Subcutaneous abdominal adipose tissue (tissue), 5 donors: Measurements from ENCODE around the gene MAEA.
"Not testable (repeated sequence)": the region's sequence is repeated elsewhere in the genome, so short reads cannot be mapped to it uniquely, and the experiment has no call there.

Source experiments
- H3K27ac ChIP-seq: one replicate; pipeline ENCODE4 v1.7.0; 2013; ENCODE audit warnings: low read depth, mild to moderate bottlenecking, inconsistent platforms, low read length, moderate library complexity
- H3K27me3 ChIP-seq, 5 donors: one replicate each; pipeline ENCODE4 v1.7.0; 2013; ENCODE audit warnings: low read length in 5 of 5, inconsistent platforms in 1 of 5; ENCODE audit not compliant: control insufficient read depth in 5 of 5, insufficient read depth in 4 of 5
- H3K36me3 ChIP-seq, 5 donors: one replicate each; pipeline ENCODE4 v1.7.0; 2013; ENCODE audit warnings: low read length in 5 of 5; ENCODE audit not compliant: control insufficient read depth in 5 of 5, insufficient read depth in 5 of 5
- H3K4me1 ChIP-seq, 5 donors: one replicate each; pipeline ENCODE4 v1.7.0; 2013; ENCODE audit warnings: low read length in 5 of 5, mild to moderate bottlenecking in 3 of 5, moderate library complexity in 1 of 5; ENCODE audit not compliant: control insufficient read depth in 5 of 5, insufficient read depth in 5 of 5
- H3K4me3 ChIP-seq, 5 donors: one replicate each; pipeline ENCODE4 v1.7.0; 2013; ENCODE audit warnings: low read length in 5 of 5, low read depth in 1 of 5
- H3K9ac ChIP-seq, 5 donors: one replicate each; pipeline ENCODE4 v1.7.0; 2013; ENCODE audit warnings: low read length in 5 of 5, mild to moderate bottlenecking in 4 of 5, moderate library complexity in 3 of 5
- H3K9me3 ChIP-seq, 5 donors: one replicate each; pipeline ENCODE4 v1.7.0; 2013; ENCODE audit warnings: low read length in 5 of 5; ENCODE audit not compliant: control insufficient read depth in 5 of 5
- donor health status: healthy.
- donor health status: healthy.
- donor health status: healthy.
- donor health status: healthy.
- donor health status: healthy.

Gene MAEA

GRCh38 chr4:1371176-1372165 is 81.8 kb downstream of the MAEA start:
- peaks cover 0 to 90% (median 73%) of the 10 kb centered on the region in 5 donors for H3K36me3 ChIP-seq
- no peak overlapping the region for H3K4me3 ChIP-seq
- peaks cover 0 to 4% (median 0%) of the 10 kb centered on the region in 5 donors for H3K4me1 ChIP-seq
- no peaks in the 10 kb centered on the region for H3K9me3 ChIP-seq
- no peak overlapping the region for H3K27ac ChIP-seq
- H3K9ac ChIP-seq, result no peak overlapping the region
- no peaks in the 10 kb centered on the region for H3K27me3 ChIP-seq

GRCh38 chr4:1372576-1372975 is 82.9 kb downstream of the MAEA start:
- H3K9ac ChIP-seq, H3K4me3 ChIP-seq, H3K9me3 ChIP-seq, H3K27ac ChIP-seq, H3K27me3 ChIP-seq, H3K4me1 ChIP-seq: not testable (repeated sequence)
- H3K36me3 ChIP-seq, result peaks cover 0 to 90% (median 71%) of the 10 kb centered on the region in 5 donors

- Histone ChIP-seq H3K4me3 (no peak overlapping the region), H3K36me3 (peaks cover 0 to 85% (median 61%) of the 10 kb centered on the region in 5 donors), H3K9ac (no peak overlapping the region), H3K27ac (no peak overlapping the region), H3K4me1 (peaks cover 0 to 4% (median 0%) of the 10 kb centered on the region in 5 donors), H3K9me3 (no peaks in the 10 kb centered on the region), H3K27me3 (no peaks in the 10 kb centered on the region)
Observed at GRCh38 chr4:1373892-1374705, 84.4 kb downstream of the MAEA start.

DNA sequence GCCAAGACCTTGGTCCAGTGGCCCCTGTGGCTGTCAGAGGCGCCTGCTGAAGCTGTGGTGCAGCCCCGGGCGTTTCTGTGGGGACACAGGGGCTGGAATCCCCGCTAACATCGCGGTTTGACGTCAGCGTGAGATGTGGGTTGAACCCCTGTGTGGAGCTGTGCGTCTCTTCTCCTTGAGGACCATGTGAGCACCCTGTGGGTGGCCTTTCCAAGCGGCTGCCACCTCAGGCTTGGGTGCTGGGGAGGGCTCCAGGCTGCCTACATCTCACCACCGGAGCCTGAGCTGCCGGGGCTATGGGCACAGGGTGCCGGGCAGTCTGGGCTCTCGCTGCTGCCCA is 85.0 kb downstream of the MAEA start:
- no peak overlapping the region for H3K27ac ChIP-seq
- peaks cover 0 to 91% (median 66%) of the 10 kb centered on the region in 5 donors for H3K36me3 ChIP-seq
- no peaks in the 10 kb centered on the region for H3K27me3 ChIP-seq
- no peak overlapping the region for H3K9ac ChIP-seq
- H3K9me3 ChIP-seq, result no peaks in the 10 kb centered on the region
- H3K4me1 ChIP-seq, result peaks cover 0 to 4% (median 0%) of the 10 kb centered on the region in 5 donors
- no peak overlapping the region for H3K4me3 ChIP-seq

DNA sequence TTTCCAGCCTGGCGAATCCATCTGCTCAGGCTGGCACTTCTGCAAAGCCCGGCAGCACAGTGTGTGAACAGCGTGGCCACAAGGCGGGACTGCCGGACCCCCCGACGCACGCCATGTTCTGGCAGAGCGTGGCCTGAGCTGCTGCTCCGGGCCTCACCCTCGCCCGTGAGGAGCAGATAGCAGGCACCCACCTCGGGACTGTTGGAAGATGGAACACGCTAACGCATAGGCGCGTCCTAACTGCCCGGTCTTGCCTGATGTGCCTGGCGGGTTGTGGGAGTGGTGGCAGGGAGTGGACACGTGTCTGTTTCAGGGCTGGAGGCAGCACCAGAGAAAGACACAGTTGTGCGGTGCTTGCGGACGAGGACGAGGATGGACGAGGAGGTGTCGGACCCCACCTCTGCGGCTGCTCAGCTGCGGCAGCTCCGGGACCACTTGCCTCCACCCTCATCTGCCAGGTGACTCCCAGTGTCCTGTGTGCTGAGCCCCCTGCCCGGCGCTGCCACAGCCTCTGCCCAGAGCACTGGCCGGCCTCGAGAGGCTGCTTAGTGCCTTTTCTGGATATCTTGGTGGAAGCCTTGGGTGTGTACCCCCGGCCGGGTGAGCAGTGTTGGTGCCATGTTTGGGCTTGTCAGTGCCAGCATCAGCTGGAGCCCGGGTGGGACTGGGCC is 85.5 kb downstream of the MAEA start:
- H3K27ac ChIP-seq, result no peak overlapping the region
- no peaks in the 10 kb centered on the region for H3K27me3 ChIP-seq
- H3K9ac ChIP-seq, result no peak overlapping the region
- H3K4me1 ChIP-seq, result peaks cover 0 to 4% (median 0%) of the 10 kb centered on the region in 5 donors
- H3K4me3 ChIP-seq, result no peak overlapping the region
- peaks cover 0 to 95% (median 69%) of the 10 kb centered on the region in 5 donors for H3K36me3 ChIP-seq
- no peaks in the 10 kb centered on the region for H3K9me3 ChIP-seq

DNA sequence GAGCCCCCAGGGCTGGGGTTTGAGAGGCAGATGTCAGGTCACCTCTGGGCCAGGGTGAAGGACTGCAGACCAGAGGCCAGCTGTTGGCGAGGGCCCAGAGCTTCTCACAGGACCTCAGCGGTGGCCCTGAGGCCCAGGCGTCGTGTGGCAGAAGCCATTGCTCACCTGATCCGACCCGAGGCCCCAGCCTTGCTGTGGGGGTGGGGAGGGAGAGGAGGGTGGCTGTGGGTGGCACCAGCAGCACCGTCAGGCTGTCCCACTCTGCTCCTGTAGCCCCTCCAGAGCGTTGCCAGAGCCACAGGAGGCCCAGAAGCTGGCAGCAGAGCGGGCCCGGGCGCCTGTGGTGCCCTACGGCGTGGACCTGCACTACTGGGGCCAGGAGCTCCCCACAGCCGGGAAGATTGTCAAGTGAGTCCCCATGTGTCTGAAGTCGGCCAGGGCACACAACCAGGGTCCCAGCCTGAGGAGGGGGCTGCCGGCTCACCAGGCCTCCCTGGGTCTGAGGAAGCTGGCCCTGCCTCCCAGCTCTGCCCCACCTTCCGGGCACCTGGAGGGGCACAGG is 86.2 kb downstream of the MAEA start:
- Histone ChIP-seq H3K4me1 (peaks cover 0 to under 1% (median 0%) of the 10 kb centered on the region in 5 donors), H3K4me3 (no peak overlapping the region), H3K27ac (no peak overlapping the region), H3K9me3 (no peaks in the 10 kb centered on the region), H3K27me3 (no peaks in the 10 kb centered on the region), H3K9ac (no peak overlapping the region), H3K36me3 (peaks cover 0 to 95% (median 71%) of the 10 kb centered on the region in 5 donors)

- peaks cover 0 to 95% (median 72%) of the 10 kb centered on the region in 5 donors for H3K36me3 ChIP-seq
Observed at GRCh38 chr4:1376391-1376840, 86.7 kb downstream of the MAEA start.

DNA sequence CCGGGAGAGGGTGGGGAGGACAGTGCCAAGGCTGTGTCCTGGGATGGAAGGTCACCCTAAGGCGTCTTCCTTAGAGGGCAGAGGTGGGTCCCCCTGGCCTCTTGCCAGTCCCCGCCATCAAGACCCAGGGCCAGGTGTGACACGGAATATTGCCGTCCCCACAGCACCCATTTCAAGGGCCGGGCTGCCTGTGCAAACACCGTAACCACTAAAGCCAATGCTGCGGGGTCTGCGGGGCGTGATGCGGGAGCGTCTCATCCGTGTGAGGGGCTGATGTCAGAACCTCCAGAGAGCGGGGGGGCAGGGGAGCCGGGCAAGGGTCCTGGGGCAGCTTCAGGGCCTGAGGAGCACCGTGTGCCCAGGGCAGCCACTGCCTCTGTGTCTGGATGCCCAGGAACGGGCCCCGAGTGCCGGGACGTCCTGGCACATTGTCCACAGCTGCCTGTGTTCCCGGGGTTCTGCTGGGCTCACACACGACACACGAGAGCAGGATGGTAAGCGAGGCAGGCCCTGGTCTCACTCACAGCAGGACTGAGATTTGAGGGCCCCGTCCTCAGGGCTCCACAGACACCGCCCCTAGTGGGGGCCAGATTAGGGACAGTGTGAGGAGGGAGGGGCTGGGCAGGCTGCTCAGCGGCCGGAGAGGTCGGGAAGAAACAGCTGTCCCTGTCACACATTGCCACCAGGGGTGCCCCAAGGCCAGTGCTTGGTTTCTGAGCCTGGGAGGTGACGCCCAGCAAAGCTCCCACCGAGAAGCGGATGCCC is 87.3 kb downstream of the MAEA start:
- H3K27ac ChIP-seq, result no peak overlapping the region
- H3K27me3 ChIP-seq, result no peaks in the 10 kb centered on the region
- no peak overlapping the region for H3K4me3 ChIP-seq
- peaks cover 0 to 94% (median 65%) of the 10 kb centered on the region in 5 donors for H3K36me3 ChIP-seq
- H3K9me3 ChIP-seq, result no peaks in the 10 kb centered on the region
- H3K9ac ChIP-seq, result no peak overlapping the region
- no peaks in the 10 kb centered on the region for H3K4me1 ChIP-seq

More at GRCh38 chr4:1376391-1376840, 86.7 kb downstream of the MAEA start:
- Histone ChIP-seq H3K27me3 (no peaks in the 10 kb centered on the region), H3K9ac (no peak overlapping the region), H3K27ac (no peak overlapping the region), H3K9me3 (no peaks in the 10 kb centered on the region), H3K4me3 (no peak overlapping the region), H3K4me1 (no peaks in the 10 kb centered on the region)
